Thoracic aorta (tissue), 2 donors: ENCODE measurements around the gene CLK1. TPM values are rescaled to one million over a fixed set of nuclear protein-coding genes. Genes with fewer than 3 reads are reported as not detected.
"Not testable (repeated sequence)": the region's sequence is repeated elsewhere in the genome, so short reads cannot be mapped to it uniquely, and the experiment has no call there.

Source experiments
- ATAC-seq: fragments of 150-250 bp; one replicate; pipeline ENCODE4 v1.8.0; 2017; ENCODE audit warnings: low read depth; ENCODE audit not compliant: insufficient number of reproducible peaks, low FRiP score
- DNase-seq: peaks from one replicate; pipeline ENCODE4 v3.0.0-alpha.2; 2020; ENCODE audit warnings: low spot score
- H3K27ac ChIP-seq, 2 donors: fragments of 200-600 bp; sonication (generic); 1 replicate in 1 of 2; 2 replicates in 1 of 2; pipeline ENCODE4 v1.5.1; 2016; ENCODE audit warnings: mild to moderate bottlenecking in 2 of 2, moderate library complexity in 2 of 2
- H3K27me3 ChIP-seq: fragments of 200-600 bp; sonication (generic); replicated peaks from 2 replicates; pipeline ENCODE4 v1.6.0; 2016; ENCODE audit warnings: mild to moderate bottlenecking; ENCODE audit not compliant: insufficient read depth
- H3K36me3 ChIP-seq: fragments of 200-600 bp; sonication (generic); one replicate; pipeline ENCODE4 v1.5.1; 2016
- H3K4me1 ChIP-seq, 2 donors: fragments of 200-600 bp; sonication (generic); 1 replicate in 1 of 2; 2 replicates in 1 of 2; pipeline versions ENCODE4 v1.5.1 to v1.6.0; 2016; ENCODE audit warnings: low read depth in 2 of 2, mild to moderate bottlenecking in 1 of 2; ENCODE audit not compliant: control insufficient read depth in 1 of 2
- H3K4me3 ChIP-seq: fragments of 200-600 bp; sonication (generic); 2 replicates; pipeline ENCODE4 v1.5.1; 2016; ENCODE audit warnings: mild to moderate bottlenecking
- H3K9me3 ChIP-seq: fragments of 200-600 bp; sonication (generic); 2 replicates; pipeline ENCODE4 v1.5.1; 2016
- total RNA-seq, 2 donors: library from RNA; depleted of rRNA; stranded (reverse); fragments of >200 nt; gene quantifications; one replicate each; pipeline versions ENCODE4 v1.1.0 to v1.2.3, GENCODE V29; 2016
- TF ChIP-seq, protein P1 (sequence below): fragments of 200-600 bp; sonication (generic); IDR thresholded peaks from one replicate; pipeline ENCODE4 v1.5.1; 2019; ENCODE audit warnings: antibody characterized with exemption

CLK1 gene
- total RNA-seq, 2 donors from 2014 or later: 99.5 to 194 TPM

DNA sequence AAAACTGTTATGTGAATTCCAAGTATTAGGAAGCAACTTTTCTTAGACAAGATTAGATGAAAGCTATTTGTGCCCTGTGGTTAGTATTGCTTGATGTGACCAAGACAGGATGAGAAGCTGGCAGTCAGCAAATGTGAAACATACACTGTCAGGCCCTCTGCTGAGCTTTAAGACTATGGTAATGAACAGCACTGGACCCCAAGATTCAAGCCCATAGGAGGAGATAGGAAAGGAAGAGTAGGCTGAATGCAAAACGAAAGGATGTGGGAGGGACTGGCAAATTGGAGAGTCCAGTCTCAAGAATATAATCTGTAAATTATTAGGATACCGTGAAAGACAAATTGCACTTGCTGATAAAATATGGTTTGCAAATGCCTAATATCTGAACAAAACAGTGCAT, 36.4 kb downstream of the CLK1 start:
- Histone ChIP-seq H3K27me3 (no peaks in the 10 kb centered on the region), H3K9me3 (no peaks in the 10 kb centered on the region), H3K27ac (no peak overlapping the region), H3K4me1 (peaks cover 0 to 13% of the 10 kb centered on the region in 2 donors), H3K4me3 (no peak overlapping the region), H3K36me3 (no peaks in the 10 kb centered on the region)
- no peak for ATAC-seq
- TF ChIP-seq, protein P1, sequence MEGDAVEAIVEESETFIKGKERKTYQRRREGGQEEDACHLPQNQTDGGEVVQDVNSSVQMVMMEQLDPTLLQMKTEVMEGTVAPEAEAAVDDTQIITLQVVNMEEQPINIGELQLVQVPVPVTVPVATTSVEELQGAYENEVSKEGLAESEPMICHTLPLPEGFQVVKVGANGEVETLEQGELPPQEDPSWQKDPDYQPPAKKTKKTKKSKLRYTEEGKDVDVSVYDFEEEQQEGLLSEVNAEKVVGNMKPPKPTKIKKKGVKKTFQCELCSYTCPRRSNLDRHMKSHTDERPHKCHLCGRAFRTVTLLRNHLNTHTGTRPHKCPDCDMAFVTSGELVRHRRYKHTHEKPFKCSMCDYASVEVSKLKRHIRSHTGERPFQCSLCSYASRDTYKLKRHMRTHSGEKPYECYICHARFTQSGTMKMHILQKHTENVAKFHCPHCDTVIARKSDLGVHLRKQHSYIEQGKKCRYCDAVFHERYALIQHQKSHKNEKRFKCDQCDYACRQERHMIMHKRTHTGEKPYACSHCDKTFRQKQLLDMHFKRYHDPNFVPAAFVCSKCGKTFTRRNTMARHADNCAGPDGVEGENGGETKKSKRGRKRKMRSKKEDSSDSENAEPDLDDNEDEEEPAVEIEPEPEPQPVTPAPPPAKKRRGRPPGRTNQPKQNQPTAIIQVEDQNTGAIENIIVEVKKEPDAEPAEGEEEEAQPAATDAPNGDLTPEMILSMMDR: no peak
- no peak for DNase-seq

DNA sequence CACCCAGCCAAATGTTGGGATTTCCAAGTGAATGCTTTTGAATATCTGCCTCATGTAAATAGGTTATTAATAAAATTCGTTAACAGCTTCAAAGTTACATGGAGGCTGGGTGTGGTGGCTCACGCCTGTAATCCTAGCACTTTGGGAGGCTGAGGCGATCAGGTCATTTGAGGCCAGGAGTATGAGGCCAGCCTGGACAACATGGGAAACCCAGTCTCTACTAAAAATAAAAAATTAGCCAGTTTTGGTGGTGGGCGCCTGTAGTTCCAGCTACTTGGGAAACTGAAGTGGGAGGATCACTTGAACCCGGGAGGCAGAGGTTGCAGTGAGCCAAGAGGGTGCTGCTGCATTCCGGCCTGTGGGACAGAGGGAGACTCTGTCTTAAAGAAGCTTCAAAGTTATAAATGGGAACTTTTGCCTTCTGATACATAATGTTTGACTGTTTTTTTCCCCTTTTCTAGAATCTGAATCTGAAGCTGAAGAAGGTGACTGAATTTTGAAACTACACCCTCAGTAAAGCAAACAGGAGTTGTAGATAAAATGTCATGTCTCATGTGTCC, 42.7 kb downstream of the CLK1 start:
- peaks cover 0 to 5% of the 10 kb centered on the region in 2 donors for H3K4me1 ChIP-seq
- ATAC-seq: no peak
- TF ChIP-seq, protein P1: no peak
- no peak overlapping the region for H3K27ac ChIP-seq
- no peak overlapping the region for H3K4me3 ChIP-seq
- H3K36me3 ChIP-seq: peaks cover 45% of the 10 kb centered on the region
- no peaks in the 10 kb centered on the region for H3K27me3 ChIP-seq
- DNase-seq: no peak
- no peaks in the 10 kb centered on the region for H3K9me3 ChIP-seq

DNA sequence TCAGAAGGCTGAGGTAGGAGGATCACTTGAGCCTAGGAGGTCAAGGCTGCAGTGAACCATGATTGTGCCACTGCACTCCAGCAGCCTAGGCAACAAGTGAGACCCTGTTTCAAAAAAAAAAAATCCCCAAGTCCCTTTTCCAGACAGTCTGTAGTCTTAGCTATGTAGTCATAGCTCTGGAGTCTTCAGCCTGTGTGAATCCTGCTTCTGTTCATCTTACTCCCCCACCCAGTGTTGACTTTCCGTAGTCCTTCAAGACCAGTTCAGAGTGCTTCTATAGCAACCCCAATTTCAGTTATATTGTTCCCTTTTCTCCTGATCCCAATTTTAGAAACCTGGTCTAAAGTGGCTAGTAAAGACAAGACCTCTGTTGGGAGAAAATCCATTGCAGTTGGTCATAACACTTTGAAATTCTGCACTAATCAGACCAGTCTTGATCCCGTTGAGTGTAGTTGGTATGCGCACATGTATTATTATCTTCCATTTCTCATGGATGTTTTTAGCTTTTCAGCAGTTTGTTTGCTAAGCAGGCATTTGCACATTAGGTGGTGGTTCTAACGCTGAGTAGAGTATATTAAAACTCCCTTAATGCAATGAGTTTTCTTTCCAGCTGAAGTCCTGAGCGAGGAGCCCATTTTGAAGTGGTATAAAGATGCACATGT, 43.8 kb downstream of the CLK1 start:
- Histone ChIP-seq H3K9me3 (no peaks in the 10 kb centered on the region), H3K4me3 (no peak overlapping the region), H3K36me3 (peaks cover 54% of the 10 kb centered on the region), H3K27ac (no peak overlapping the region), H3K4me1 (no peaks in the 10 kb centered on the region), H3K27me3 (no peaks in the 10 kb centered on the region)
- TF ChIP-seq, protein P1: no peak
- no peak for ATAC-seq
- DNase-seq: no peak

DNA sequence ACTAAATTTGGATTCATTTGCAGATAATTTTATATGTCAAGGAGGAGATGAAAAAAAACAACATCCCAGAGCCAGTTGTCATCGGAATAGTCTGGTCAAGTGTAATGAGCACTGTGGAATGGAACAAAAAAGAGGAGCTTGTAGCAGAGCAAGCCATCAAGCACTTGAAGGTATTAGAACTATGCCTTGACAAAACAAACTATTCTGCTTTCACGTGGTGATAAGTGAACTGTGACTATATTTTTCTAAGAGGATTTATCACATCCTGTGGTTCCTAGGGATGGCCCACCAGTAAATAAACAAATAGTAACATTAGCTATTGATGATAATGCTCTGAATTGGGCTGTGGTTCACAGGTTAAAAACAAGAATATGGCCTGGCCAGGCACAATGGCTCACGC, 45.7 kb downstream of the CLK1 start:
- Histone ChIP-seq H3K36me3 (peaks cover 64% of the 10 kb centered on the region), H3K4me1 (peaks cover 9 to 19% of the 10 kb centered on the region in 2 donors)
- not testable (repeated sequence) for DNase-seq, ATAC-seq, H3K9me3 ChIP-seq, H3K27ac ChIP-seq, H3K4me3 ChIP-seq, H3K27me3 ChIP-seq

DNA sequence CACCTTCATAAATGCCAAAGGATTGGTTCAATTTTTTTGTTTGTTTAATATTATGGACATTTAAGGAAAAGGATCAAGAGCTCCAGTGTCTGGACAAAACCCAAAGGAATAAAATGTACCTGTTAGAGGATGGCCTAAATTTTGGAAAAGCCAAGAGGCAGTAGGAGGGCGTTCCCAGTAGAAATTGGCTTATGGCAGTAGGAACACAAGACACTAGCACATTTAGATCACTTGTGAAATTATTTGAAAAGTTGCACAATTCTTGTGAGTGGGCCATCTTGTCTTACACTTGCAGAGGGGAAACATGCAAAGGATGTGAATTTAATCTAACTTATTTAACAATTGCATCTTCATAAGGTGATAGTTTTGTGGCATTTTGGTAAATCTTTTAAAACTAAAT, 49.5 kb downstream of the CLK1 start:
- Histone ChIP-seq H3K27ac (no peak overlapping the region), H3K4me3 (no peak overlapping the region), H3K27me3 (no peaks in the 10 kb centered on the region), H3K9me3 (no peaks in the 10 kb centered on the region), H3K36me3 (peaks cover 45% of the 10 kb centered on the region), H3K4me1 (peaks cover 27 to 42% of the 10 kb centered on the region in 2 donors)
- TF ChIP-seq, protein P1: no peak
- no peak for DNase-seq
- no peak for ATAC-seq
